ENCODE results near the gene KRTAP29-1. TPM values are rescaled to one million over a fixed set of nuclear protein-coding genes. Genes with fewer than 3 reads are reported as not detected.
"Not testable (repeated sequence)": the region's sequence is repeated elsewhere in the genome, so short reads cannot be mapped to it uniquely, and the experiment has no call there.

KRTAP29-1 gene
- total RNA-seq, 2 experiments from 2014 or later: not detected

GRCh38 chr17:41265078-41265477, 37.6 kb downstream of the KRTAP29-1 start, which contains the start of gene KRTAP9-6:
KRTAP9-6 (plus strand) TSS chr17:41265378; CDS start chr17:41265378, 0 bp downstream.
- CTCF ChIA-PET: no interaction called here
- ATAC-seq: no peak
- H3K4me1 Mint-ChIP-seq: no peaks in the 10 kb centered on the region
- H3K36me3 Mint-ChIP-seq: no peaks in the 10 kb centered on the region
- peaks cover 34% of the 10 kb centered on the region for H3K27me3 Mint-ChIP-seq
- H3K27ac Mint-ChIP-seq: no peak within 1 kb of the TSS
- H3K4me3 Mint-ChIP-seq: no peak within 1 kb of the TSS
- H3K9me3 Mint-ChIP-seq (ENCODE audit: low read depth): no peaks in the 10 kb centered on the region
- no peak for DNase-seq

- DNase-seq (no peak), ATAC-seq (no peak)
- H3K36me3 Mint-ChIP-seq: no peaks in the 10 kb centered on the region
- H3K9me3 Mint-ChIP-seq (ENCODE audit: low read depth): no peaks in the 10 kb centered on the region
- no peaks in the 10 kb centered on the region for H3K4me1 Mint-ChIP-seq
- H3K27me3 Mint-ChIP-seq: peaks cover 37% of the 10 kb centered on the region
- H3K4me3 Mint-ChIP-seq: no peak overlapping the region
- H3K27ac Mint-ChIP-seq: no peak overlapping the region
- CTCF ChIA-PET: no interaction called here
Observed at GRCh38 chr17:41264599-41264998, 38.1 kb downstream of the KRTAP29-1 start.

GRCh38 chr17:41263212-41263611, 39.4 kb downstream of the KRTAP29-1 start:
- Mint-ChIP-seq H3K4me3 (no peak overlapping the region), H3K4me1 (no peaks in the 10 kb centered on the region), H3K36me3 (no peaks in the 10 kb centered on the region), H3K27ac (no peak overlapping the region), H3K9me3 (ENCODE audit: low read depth) (no peaks in the 10 kb centered on the region), H3K27me3 (peaks cover 50% of the 10 kb centered on the region)
- CTCF ChIA-PET: interaction anchor here (0.6 kb wide), 1 partner anchor 27 kb away, joined by 3 read pairs; no protein-coding TSS in a partner anchor
- ATAC-seq (no peak), DNase-seq (no peak)

- CTCF ChIA-PET: no interaction called here
- peaks cover 68% of the 10 kb centered on the region for H3K27me3 Mint-ChIP-seq
- H3K4me3 Mint-ChIP-seq: no peak overlapping the region
- no peaks in the 10 kb centered on the region for H3K4me1 Mint-ChIP-seq
- no peaks in the 10 kb centered on the region for H3K9me3 Mint-ChIP-seq (ENCODE audit: low read depth)
- no peak for DNase-seq
- H3K36me3 Mint-ChIP-seq: no peaks in the 10 kb centered on the region
- no peak overlapping the region for H3K27ac Mint-ChIP-seq
- ATAC-seq: no peak
Observed at GRCh38 chr17:41258406-41258805, 44.2 kb downstream of the KRTAP29-1 start.

- Mint-ChIP-seq H3K27ac (no peak overlapping the region), H3K4me1 (no peaks in the 10 kb centered on the region), H3K36me3 (no peaks in the 10 kb centered on the region), H3K27me3 (peaks cover 68% of the 10 kb centered on the region), H3K4me3 (no peak overlapping the region), H3K9me3 (ENCODE audit: low read depth) (no peaks in the 10 kb centered on the region)
- CTCF ChIA-PET: no interaction called here
- ATAC-seq (no peak), DNase-seq (no peak)
Observed at GRCh38 chr17:41256291-41256685, 46.4 kb downstream of the KRTAP29-1 start.

GRCh38 chr17:41255381-41256290, 47.0 kb downstream of the KRTAP29-1 start, which contains the start of gene KRTAP9-9:
KRTAP9-9 (plus strand) TSS chr17:41255384.
- H3K9me3 Mint-ChIP-seq (ENCODE audit: low read depth); H3K27ac Mint-ChIP-seq; DNase-seq; ATAC-seq; H3K4me3 Mint-ChIP-seq; H3K4me1 Mint-ChIP-seq; CTCF ChIA-PET; H3K36me3 Mint-ChIP-seq: not testable (repeated sequence)
- H3K27me3 Mint-ChIP-seq: peaks cover 66% of the 10 kb centered on the region

GRCh38 chr17:41254861-41255260, 47.8 kb downstream of the KRTAP29-1 start:
- ATAC-seq (no peak), DNase-seq (no peak)
- no peak overlapping the region for H3K4me3 Mint-ChIP-seq
- no peak overlapping the region for H3K27ac Mint-ChIP-seq
- peaks cover 65% of the 10 kb centered on the region for H3K27me3 Mint-ChIP-seq
- CTCF ChIA-PET: no interaction called here
- H3K36me3 Mint-ChIP-seq: no peaks in the 10 kb centered on the region
- no peaks in the 10 kb centered on the region for H3K4me1 Mint-ChIP-seq
- H3K9me3 Mint-ChIP-seq (ENCODE audit: low read depth): no peaks in the 10 kb centered on the region

Other genes with a start within 250 kb of the KRTAP29-1 start
- not detected for gene KRTAP2-2, start 247.6 kb downstream of the KRTAP29-1 start, total RNA-seq
- gene KRTAP2-3, start 242.7 kb downstream of the KRTAP29-1 start, total RNA-seq: not detected
- not detected for gene KRTAP2-4, start 237.0 kb downstream of the KRTAP29-1 start, total RNA-seq
- gene KRTAP4-7, start 218.7 kb downstream of the KRTAP29-1 start, total RNA-seq: not detected
- gene KRTAP4-8, start 204.7 kb downstream of the KRTAP29-1 start, total RNA-seq: not detected
- gene KRTAP4-16, start 200.6 kb downstream of the KRTAP29-1 start, total RNA-seq: not detected
- not detected for gene KRTAP4-9, start 197.5 kb downstream of the KRTAP29-1 start, total RNA-seq
- gene KRTAP4-11, start 184.5 kb downstream of the KRTAP29-1 start, total RNA-seq: not detected
- not detected for gene KRTAP4-12, start 178.7 kb downstream of the KRTAP29-1 start, total RNA-seq
- not detected for gene KRTAP4-6, start 162.3 kb downstream of the KRTAP29-1 start, total RNA-seq
- gene KRTAP4-5, start 153.0 kb downstream of the KRTAP29-1 start, total RNA-seq: not detected
- gene KRTAP4-4, start 142.1 kb downstream of the KRTAP29-1 start, total RNA-seq: not detected
- gene KRTAP4-3, start 134.6 kb downstream of the KRTAP29-1 start, total RNA-seq: not detected
- not detected for gene KRTAP4-2, start 124.6 kb downstream of the KRTAP29-1 start, total RNA-seq
- not detected for gene KRTAP4-1, start 117.9 kb downstream of the KRTAP29-1 start, total RNA-seq
- not detected for gene KRTAP9-1, start 113.0 kb downstream of the KRTAP29-1 start, total RNA-seq
- gene KRTAP9-2, start 76.2 kb downstream of the KRTAP29-1 start, total RNA-seq: not detected
- gene KRTAP9-3, start 70.4 kb downstream of the KRTAP29-1 start, total RNA-seq: not detected
- gene KRTAP9-8, start 64.9 kb downstream of the KRTAP29-1 start, total RNA-seq: not detected
- not detected for gene KRTAP9-4, start 53.2 kb downstream of the KRTAP29-1 start, total RNA-seq
- not detected for gene KRTAP9-9, start 47.5 kb downstream of the KRTAP29-1 start, total RNA-seq
- gene KRTAP9-6, start 37.5 kb downstream of the KRTAP29-1 start, total RNA-seq: not detected
- gene KRTAP9-7, start 27.2 kb downstream of the KRTAP29-1 start, total RNA-seq: not detected
- gene KRTAP16-1, start 6.5 kb upstream of the KRTAP29-1 start, total RNA-seq: not detected
- gene KRTAP17-1, start 12.9 kb upstream of the KRTAP29-1 start, total RNA-seq: not detected
- gene KRT33A, start 48.0 kb upstream of the KRTAP29-1 start, total RNA-seq: not detected
- not detected for gene KRT33B, start 67.0 kb upstream of the KRTAP29-1 start, total RNA-seq
- not detected for gene KRT34, start 79.5 kb upstream of the KRTAP29-1 start, total RNA-seq
- gene KRT31, start 94.8 kb upstream of the KRTAP29-1 start, total RNA-seq: not detected
- gene KRT37, start 121.7 kb upstream of the KRTAP29-1 start, total RNA-seq: not detected
- not detected for gene KRT38, start 138.1 kb upstream of the KRTAP29-1 start, total RNA-seq
- not detected for gene KRT32, start 164.5 kb upstream of the KRTAP29-1 start, total RNA-seq
- gene KRT35, start 178.3 kb upstream of the KRTAP29-1 start, total RNA-seq: not detected
- gene KRT36, start 187.1 kb upstream of the KRTAP29-1 start, total RNA-seq: not detected
- not detected for gene KRT13, start 202.8 kb upstream of the KRTAP29-1 start, total RNA-seq
- not detected for gene KRT15, start 216.0 kb upstream of the KRTAP29-1 start, total RNA-seq
- not detected for gene KRT19, start 225.5 kb upstream of the KRTAP29-1 start, total RNA-seq

Measured in activated CD8-positive, alpha-beta memory T cell treated with anti-CD3 and anti-CD28 coated beads, Interleukin-2, amount 10 ng/mL, durations not matched to agents 7 days and 5 days (primary cell).